WTC11 (cell line): ENCODE data around the gene LDAH. TPM values are rescaled to one million over a fixed set of nuclear protein-coding genes. Genes with fewer than 3 reads are reported as not detected.

Source experiments
- ATAC-seq: fragments of 200-7000 bp; cut with Tn5 transposase; 2 replicates; pipeline ENCODE4 v1.10.0; 2021; ENCODE audit warnings: mild to moderate bottlenecking, moderate library complexity
- CTCF ChIA-PET: fragments of 300-600 bp; sonication (Branson Sonifier 250); formaldehyde crosslinking; loops from one replicate; lab custom pipeline; 2021; ENCODE audit warnings: antibody characterized with exemption; lab: Charles Lee
- POLR2A ChIA-PET: fragments of 350-600 bp; sonication (Branson Sonifier 250); formaldehyde crosslinking; loops from one replicate; lab custom pipeline; 2021; ENCODE audit warnings: antibody characterized with exemption; lab: Charles Lee
- DNase-seq: peaks from one replicate; pipeline ENCODE4 v3.0.0; 2021; ENCODE audit warnings: low spot score
- H3K27ac Mint-ChIP-seq: 2 replicates; pipeline ENCODE4 v1.8.0; 2021; ENCODE audit warnings: mixed read lengths
- H3K27me3 Mint-ChIP-seq: 2 replicates; pipeline ENCODE4 v1.8.0; 2021; ENCODE audit warnings: low read depth, mild to moderate bottlenecking, moderate library complexity, mixed read lengths
- H3K36me3 Mint-ChIP-seq: 2 replicates; pipeline ENCODE4 v1.8.0; 2021; ENCODE audit warnings: mixed read lengths
- H3K4me1 Mint-ChIP-seq: 2 replicates; pipeline ENCODE4 v1.8.0; 2022; ENCODE audit warnings: mixed read lengths
- H3K4me3 Mint-ChIP-seq: 2 replicates; pipeline ENCODE4 v1.8.0; 2021; ENCODE audit warnings: mild to moderate bottlenecking, moderate library complexity, mixed read lengths
- H3K9me3 Mint-ChIP-seq: 2 replicates; pipeline ENCODE4 v1.8.0; 2021; ENCODE audit warnings: mixed read lengths
- ATF3 ChIP-seq: sonication (generic); formaldehyde crosslinking; conservative IDR thresholded peaks from 2 replicates; pipeline ENCODE4 v1.8.1; 2022; ENCODE audit warnings: mild to moderate bottlenecking, missing genetic modification reagents
- CDX4 ChIP-seq: fragments of 250-450 bp; sonication (Bioruptor Pico); IDR thresholded peaks from 2 replicates; pipeline ENCODE4 v1.9.0; 2021; ENCODE audit warnings: moderate library complexity, mild to moderate bottlenecking, inconsistent platforms, borderline replicate concordance
- CREM ChIP-seq: sonication (generic); formaldehyde crosslinking; IDR thresholded peaks from 2 replicates; pipeline ENCODE4 v1.8.1; 2022; ENCODE audit warnings: mild to moderate bottlenecking, missing genetic modification reagents, moderate library complexity
- E2F1 ChIP-seq: sonication (generic); formaldehyde crosslinking; IDR thresholded peaks from 2 replicates; pipeline ENCODE4 v1.8.0; 2022; ENCODE audit warnings: mild to moderate bottlenecking, missing genetic modification reagents
- EMX1 ChIP-seq: fragments of 250-450 bp; sonication (Bioruptor Pico); IDR thresholded peaks from 2 replicates; pipeline ENCODE4 v1.8.0; 2021; ENCODE audit warnings: mild to moderate bottlenecking
- ETV6 ChIP-seq: sonication (generic); formaldehyde crosslinking; IDR thresholded peaks from 2 replicates; pipeline ENCODE4 v1.8.1; 2022; ENCODE audit warnings: mild to moderate bottlenecking, missing genetic modification reagents
- FOXP1 ChIP-seq: sonication (generic); formaldehyde crosslinking; IDR thresholded peaks from 2 replicates; pipeline ENCODE4 v1.8.0; 2022; ENCODE audit warnings: missing genetic modification reagents, mild to moderate bottlenecking, moderate library complexity, borderline replicate concordance
- GABPB1 ChIP-seq: sonication (generic); formaldehyde crosslinking; IDR thresholded peaks from 2 replicates; pipeline ENCODE4 v1.8.1; 2023; ENCODE audit warnings: mild to moderate bottlenecking, missing genetic modification reagents
- IRF1 ChIP-seq: sonication (generic); formaldehyde crosslinking; IDR thresholded peaks from 2 replicates; pipeline ENCODE4 v1.8.0; 2023; ENCODE audit warnings: missing genetic modification reagents
- IRF2 ChIP-seq: sonication (generic); formaldehyde crosslinking; IDR thresholded peaks from 2 replicates; pipeline ENCODE4 v1.8.0; 2022; ENCODE audit warnings: low read depth, missing genetic modification reagents, borderline replicate concordance
- MAX ChIP-seq: sonication (generic); formaldehyde crosslinking; IDR thresholded peaks from 2 replicates; pipeline ENCODE4 v1.8.0; 2022; ENCODE audit warnings: mild to moderate bottlenecking, missing genetic modification reagents
- MLX ChIP-seq: sonication (generic); formaldehyde crosslinking; IDR thresholded peaks from 2 replicates; pipeline ENCODE4 v1.8.1; 2023; ENCODE audit warnings: mild to moderate bottlenecking, missing genetic modification reagents, moderate library complexity
- MXD4 ChIP-seq: fragments of 250-450 bp; sonication (Bioruptor Pico); IDR thresholded peaks from 2 replicates; pipeline ENCODE4 v1.8.0; 2021; ENCODE audit warnings: mild to moderate bottlenecking, moderate library complexity, borderline replicate concordance
- NFATC4 ChIP-seq: fragments of 250-450 bp; sonication (Bioruptor Pico); IDR thresholded peaks from 2 replicates; pipeline ENCODE4 v1.9.0; 2021; ENCODE audit warnings: mild to moderate bottlenecking
- NFE2L1 ChIP-seq: sonication (generic); formaldehyde crosslinking; IDR thresholded peaks from 2 replicates; pipeline ENCODE4 v1.8.1; 2023; ENCODE audit warnings: missing genetic modification reagents
- NR3C1 ChIP-seq: sonication (generic); formaldehyde crosslinking; conservative IDR thresholded peaks from 2 replicates; pipeline ENCODE4 v1.8.1; 2023; ENCODE audit warnings: low read depth, mild to moderate bottlenecking, missing genetic modification reagents
- PRRX2 ChIP-seq: fragments of 250-450 bp; sonication (Bioruptor Pico); IDR thresholded peaks from 2 replicates; pipeline ENCODE4 v1.8.0; 2021; ENCODE audit warnings: mild to moderate bottlenecking
- TCF7 ChIP-seq: sonication (generic); formaldehyde crosslinking; IDR thresholded peaks from 2 replicates; pipeline ENCODE4 v1.8.0; 2022; ENCODE audit warnings: mild to moderate bottlenecking, low read depth, missing genetic modification reagents, moderate library complexity
- TEAD4 ChIP-seq: sonication (generic); formaldehyde crosslinking; IDR thresholded peaks from 2 replicates; pipeline ENCODE4 v1.8.0; 2022; ENCODE audit warnings: mild to moderate bottlenecking, missing genetic modification reagents
- TP53 ChIP-seq: sonication (generic); formaldehyde crosslinking; IDR thresholded peaks from 2 replicates; pipeline ENCODE4 v1.8.1; 2023; ENCODE audit warnings: mild to moderate bottlenecking, missing genetic modification reagents
- USF1 ChIP-seq: sonication (generic); formaldehyde crosslinking; IDR thresholded peaks from 2 replicates; pipeline ENCODE4 v1.8.0; 2022; ENCODE audit warnings: mild to moderate bottlenecking, missing genetic modification reagents
- USF2 ChIP-seq: sonication (generic); formaldehyde crosslinking; IDR thresholded peaks from 2 replicates; pipeline ENCODE4 v1.8.1; 2023; ENCODE audit warnings: mild to moderate bottlenecking, missing genetic modification reagents, moderate library complexity
- ZBTB43 ChIP-seq: sonication (generic); formaldehyde crosslinking; IDR thresholded peaks from 2 replicates; pipeline ENCODE4 v1.8.1; 2023; ENCODE audit warnings: mild to moderate bottlenecking, missing genetic modification reagents
- ZNF121 ChIP-seq: sonication (generic); formaldehyde crosslinking; IDR thresholded peaks from 2 replicates; pipeline ENCODE4 v1.8.0; 2023; ENCODE audit warnings: missing genetic modification reagents
- ZNF232 ChIP-seq: sonication (generic); formaldehyde crosslinking; IDR thresholded peaks from 2 replicates; pipeline ENCODE4 v1.8.0; 2022; ENCODE audit warnings: mild to moderate bottlenecking, missing genetic modification reagents
- ZNF263 ChIP-seq: sonication (generic); formaldehyde crosslinking; IDR thresholded peaks from 2 replicates; pipeline ENCODE4 v1.8.1; 2022; ENCODE audit warnings: low read depth, mild to moderate bottlenecking, moderate library complexity, missing genetic modification reagents
- ZNF317 ChIP-seq: sonication (generic); formaldehyde crosslinking; IDR thresholded peaks from 2 replicates; pipeline ENCODE4 v1.8.1; 2023; ENCODE audit warnings: low read depth, mild to moderate bottlenecking, moderate library complexity, missing genetic modification reagents, borderline replicate concordance
- ZNF423 ChIP-seq: fragments of 250-450 bp; sonication (Bioruptor Pico); IDR thresholded peaks from 2 replicates; pipeline ENCODE4 v2.1.2; 2022; ENCODE audit warnings: mild to moderate bottlenecking, moderate library complexity
- total RNA-seq: library from RNA; stranded (reverse); gene quantifications from 3 replicates; pipeline ENCODE4 v1.2.3, GENCODE V29; 2021

Gene LDAH
- total RNA-seq, 1 experiment from 2014 or later: 20.5 TPM

- no peak for TF ChIP-seq MXD4 (CRISPR knock-in tag)
- TF ChIP-seq PRRX2 (CRISPR knock-in tag): no peak
Measured at GRCh38 chr2:20671036-20671735, 151.7 kb downstream of the LDAH start (continued).

GRCh38 chr2:20670315-20671035 is 152.4 kb downstream of the LDAH start:
- Mint-ChIP-seq H3K27ac (no peak overlapping the region), H3K9me3 (no peaks in the 10 kb centered on the region), H3K4me3 (peak overlapping the region; percentile 16; the same call in 1 of the 2 replicates), H3K4me1 (peaks cover 55% of the 10 kb centered on the region), H3K27me3 (peaks cover 96% of the 10 kb centered on the region), H3K36me3 (no peaks in the 10 kb centered on the region)
- TF ChIP-seq TCF7 (CRISPR knock-in tag) (peak; percentile 79; the same call in 1 of the 2 replicates), ZNF423 (CRISPR knock-in tag) (no peak), IRF1 (no peak), ZNF263 (CRISPR knock-in tag) (no peak), CDX4 (no peak), NR3C1 (CRISPR knock-in tag) (no peak), ZBTB43 (CRISPR knock-in tag) (peak; percentile 39; the same call in 1 of the 2 replicates), E2F1 (CRISPR knock-in tag) (no peak), TP53 (CRISPR knock-in tag) (0 out of 2 replicates have a peak, but pooled peaks have one; percentile 32), EMX1 (no peak), MLX (CRISPR knock-in tag) (no peak), USF1 (CRISPR knock-in tag) (no peak), MXD4 (CRISPR knock-in tag) (no peak), IRF2 (CRISPR knock-in tag) (no peak), USF2 (CRISPR knock-in tag) (peak; percentile 25; the same call in 1 of the 2 replicates), GABPB1 (no peak), FOXP1 (CRISPR knock-in tag) (peak; percentile 13; the same call in 1 of the 2 replicates), NFATC4 (CRISPR knock-in tag) (no peak), ZNF121 (CRISPR knock-in tag) (no peak), ETV6 (CRISPR knock-in tag) (no peak), ATF3 (CRISPR knock-in tag) (no peak), CREM (CRISPR knock-in tag) (no peak), NFE2L1 (peak; percentile 19; the same call in 1 of the 2 replicates), ZNF317 (no peak), MAX (CRISPR knock-in tag) (no peak), ZNF232 (CRISPR knock-in tag) (no peak), TEAD4 (CRISPR knock-in tag) (no peak)
- no peak for ATAC-seq
- ChIA-PET CTCF (interaction anchor here (2.8 to 10.1 kb wide), 2 partner anchors 7 to 20 kb away, joined by 15 to 329 read pairs; partner anchors contain the start of genes GDF7 and HS1BP3), POLR2A (interaction anchor here (1.0 kb wide), 1 partner anchor 152 kb away, joined by 3 read pairs; the partner anchor contains the start of gene LDAH)
- DNase-seq: peak; percentile 38
